ENCODE data around the gene STRN4.
"Not testable (repeated sequence)": the region's sequence is repeated elsewhere in the genome, so short reads cannot be mapped to it uniquely, and the experiment has no call there.

STRN4 gene

DNA sequence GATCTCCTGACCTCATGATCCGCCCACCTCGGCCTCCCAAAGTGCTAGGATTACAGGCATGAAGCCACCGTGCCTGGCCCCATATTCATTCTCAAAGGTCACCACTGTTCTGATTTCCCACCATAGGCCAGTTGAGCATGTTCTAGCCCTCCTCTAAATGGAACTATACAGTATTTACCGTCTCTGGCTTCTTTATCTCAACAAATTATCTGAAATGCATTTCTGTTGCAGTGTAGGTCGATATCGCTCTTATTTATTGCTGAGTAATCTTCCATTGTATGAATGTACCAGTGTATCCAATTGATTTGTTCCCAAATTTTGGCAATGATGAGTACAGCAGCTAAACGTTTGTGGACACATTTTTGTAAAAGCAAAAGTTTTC is 26.8 kb upstream of the STRN4 start:
- no peak for DNase-seq

DNA sequence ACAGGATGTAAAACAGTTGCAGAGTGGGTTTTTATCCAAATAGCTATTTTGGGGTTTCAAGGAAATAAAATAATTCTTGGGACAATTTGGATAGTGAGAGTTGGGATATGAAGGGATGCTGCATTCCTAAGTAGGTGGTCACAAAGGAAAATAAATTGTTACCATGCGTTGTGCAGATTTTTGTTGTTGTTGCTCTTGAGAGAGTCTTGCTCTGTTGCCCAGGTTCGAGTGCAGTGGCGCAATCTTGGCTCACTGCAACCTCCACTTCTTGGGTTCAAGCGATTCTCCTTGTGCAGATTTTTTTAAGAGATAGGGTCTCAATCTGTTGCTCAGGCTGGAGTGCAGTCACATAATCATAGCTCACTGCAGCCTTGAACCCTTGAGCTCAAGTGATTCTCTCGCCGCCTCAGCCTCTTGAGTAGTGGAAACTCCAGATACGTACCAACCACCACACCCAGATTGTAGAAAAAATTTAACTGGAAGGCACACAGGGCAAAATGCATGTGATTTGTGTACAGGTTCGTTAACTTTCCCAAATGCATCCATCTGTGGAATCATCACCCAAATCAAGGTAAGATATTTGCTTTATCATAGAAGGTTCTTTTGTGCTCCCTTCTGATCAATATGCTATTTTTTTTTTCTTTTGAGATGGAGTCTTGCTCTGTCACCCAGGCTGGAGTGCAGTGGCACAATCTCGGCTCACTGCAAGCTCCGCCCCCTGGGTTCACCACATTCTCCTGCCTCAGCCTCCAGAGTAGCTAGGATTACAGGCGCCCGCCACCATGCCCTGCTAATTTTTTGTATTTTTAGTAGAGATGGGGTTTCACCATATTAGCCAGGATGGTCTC is 26.1 kb upstream of the STRN4 start:
- no peak for DNase-seq

DNA sequence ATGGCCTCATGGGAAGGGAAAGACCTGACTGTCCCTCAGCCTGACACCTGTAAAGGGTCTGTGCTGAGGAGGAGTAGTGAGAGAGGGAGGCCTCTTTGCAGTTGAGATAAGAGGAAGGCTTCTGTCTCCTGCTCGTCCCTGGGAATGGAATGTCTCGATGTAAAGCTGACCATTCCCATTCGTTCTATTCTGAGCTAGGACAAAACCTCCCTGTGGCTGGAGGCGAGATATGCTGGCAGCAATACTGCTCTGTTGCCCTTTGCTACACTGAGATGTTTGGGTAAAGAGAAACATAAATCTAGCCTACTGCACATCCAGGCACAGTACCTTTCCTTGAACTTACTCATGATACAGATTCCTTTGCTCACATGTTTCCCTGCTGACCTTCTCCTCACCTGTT is 22.5 kb upstream of the STRN4 start:
- DNase-seq, result not testable (repeated sequence)

DNA sequence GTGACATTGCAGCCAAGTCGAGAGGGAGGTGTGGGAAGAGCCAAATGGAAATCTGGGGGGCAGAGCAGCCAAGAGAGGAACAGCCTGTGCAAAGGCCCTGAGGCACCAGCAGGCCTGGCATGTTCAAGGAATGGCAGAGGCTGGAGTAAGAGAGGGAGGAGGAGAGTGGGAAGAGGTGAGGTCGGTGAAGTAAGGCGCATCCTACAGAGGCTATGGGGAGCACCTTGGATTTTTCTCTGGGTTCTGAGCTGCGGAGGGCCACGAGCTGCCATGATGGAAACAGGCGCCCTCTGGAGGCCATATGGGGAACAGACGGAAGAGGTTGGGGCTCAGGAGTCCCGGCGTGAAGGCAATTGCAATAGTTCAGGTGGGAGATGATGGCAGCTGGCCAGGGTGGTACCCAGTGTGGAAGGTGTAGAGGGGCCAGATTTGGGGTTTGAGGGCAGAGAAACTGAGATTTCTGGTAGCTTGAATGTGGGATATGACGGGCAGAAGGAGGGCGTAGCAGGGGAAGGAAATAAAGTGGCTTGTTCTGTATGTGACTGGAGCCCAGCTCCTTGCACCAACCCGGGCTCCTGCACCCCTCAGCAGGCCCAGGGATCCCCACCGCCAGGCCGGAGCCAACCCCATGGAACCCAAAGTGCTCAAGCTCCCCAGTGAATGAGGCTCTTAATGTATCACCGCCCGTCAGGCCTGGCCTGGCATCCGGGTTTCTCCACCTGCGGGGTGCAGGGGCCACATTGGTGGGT is 20.5 kb upstream of the STRN4 start:
- peak; percentile 72 for DNase-seq

DNA sequence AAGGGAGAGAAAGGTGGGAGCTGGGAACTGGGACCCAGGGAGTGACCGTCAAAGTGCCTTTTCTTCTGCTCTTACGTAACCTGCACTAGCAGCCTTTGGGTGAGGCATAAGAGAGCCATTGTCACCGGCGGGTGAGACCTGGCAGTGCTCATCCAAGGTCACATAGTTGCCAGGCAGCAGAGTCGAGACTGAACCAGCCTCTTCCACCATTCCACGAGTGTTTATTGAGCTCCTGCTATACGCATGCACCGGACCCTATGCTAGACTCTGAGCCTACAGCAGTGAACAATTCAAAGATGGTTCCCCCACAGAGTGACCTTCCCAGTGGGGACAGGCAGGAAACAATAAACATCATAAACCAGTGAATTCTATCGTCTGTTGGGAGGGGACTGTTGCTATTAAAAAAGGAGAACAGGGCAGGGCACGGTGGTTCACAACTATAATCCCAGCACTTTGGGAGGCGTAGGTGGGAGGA is 18.6 kb upstream of the STRN4 start:
- no peak for DNase-seq

DNA sequence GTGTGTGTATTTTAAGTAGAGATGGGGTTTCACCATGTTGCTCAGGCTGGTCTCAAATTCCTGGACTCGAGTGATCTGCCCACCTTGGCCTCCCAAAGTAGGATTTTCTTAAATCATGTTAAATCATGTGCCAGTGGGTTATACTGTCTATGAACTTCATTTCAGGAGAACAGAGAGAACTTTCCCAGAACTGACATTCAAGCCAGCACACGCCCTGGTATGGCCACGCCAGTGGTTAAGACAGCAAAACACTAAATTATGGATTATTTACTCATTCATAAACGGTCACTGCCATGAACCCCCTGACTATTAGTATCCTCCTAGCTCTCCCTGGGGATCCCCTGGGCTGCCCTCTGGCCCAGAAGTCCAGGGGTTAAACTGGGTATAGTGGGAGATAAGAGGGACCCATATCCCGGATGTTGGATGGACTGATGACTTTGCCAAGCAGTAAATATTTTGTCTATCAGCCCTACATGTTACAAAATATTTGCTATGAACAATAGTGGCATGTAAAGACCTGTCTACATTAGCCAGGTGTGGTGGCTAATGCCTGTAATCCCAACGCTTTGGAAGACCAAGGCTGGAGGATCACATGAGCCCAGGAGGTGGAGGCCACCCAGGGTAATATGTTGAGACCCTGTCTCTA is 16.1 kb upstream of the STRN4 start:
- no peak for DNase-seq

DNA sequence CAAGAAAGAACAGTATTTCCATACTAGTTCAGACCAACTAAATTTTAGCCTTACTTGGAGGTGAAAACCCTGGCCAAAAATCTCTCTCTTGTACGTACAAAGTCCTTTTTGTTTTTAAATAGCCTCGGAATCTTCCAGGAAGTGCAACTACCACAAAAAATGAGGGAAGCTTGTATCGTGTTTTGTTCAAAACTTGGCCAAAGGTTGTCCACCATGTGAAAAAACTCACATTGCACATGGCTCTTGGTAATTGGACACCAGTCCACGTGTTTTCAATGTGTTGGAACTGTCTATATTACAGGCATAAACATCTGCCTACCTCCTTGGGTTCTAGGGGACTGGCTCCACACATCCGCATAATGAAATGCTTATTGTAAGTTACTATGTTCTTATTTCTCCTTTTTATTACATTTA is 15.2 kb upstream of the STRN4 start:
- no peak for DNase-seq

DNA sequence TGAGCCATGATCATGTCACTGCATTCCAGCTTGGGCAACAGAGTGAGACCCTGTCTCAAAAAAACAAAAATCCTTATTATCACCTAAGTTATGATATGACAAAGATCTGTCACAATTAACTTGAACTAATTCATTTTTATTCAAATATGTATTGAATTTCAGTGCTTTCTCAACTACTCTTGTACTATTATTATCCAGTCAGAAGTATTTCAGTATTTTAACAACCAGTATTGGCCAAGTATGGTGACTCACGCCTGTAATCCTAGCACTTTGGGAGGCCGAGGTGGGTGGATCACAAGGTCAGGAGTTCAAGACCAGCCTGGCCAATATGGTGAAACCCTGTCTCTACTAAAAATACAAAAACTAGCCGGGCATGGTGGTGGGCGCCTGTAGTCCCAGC is 14.6 kb upstream of the STRN4 start:
- not testable (repeated sequence) for DNase-seq

DNA sequence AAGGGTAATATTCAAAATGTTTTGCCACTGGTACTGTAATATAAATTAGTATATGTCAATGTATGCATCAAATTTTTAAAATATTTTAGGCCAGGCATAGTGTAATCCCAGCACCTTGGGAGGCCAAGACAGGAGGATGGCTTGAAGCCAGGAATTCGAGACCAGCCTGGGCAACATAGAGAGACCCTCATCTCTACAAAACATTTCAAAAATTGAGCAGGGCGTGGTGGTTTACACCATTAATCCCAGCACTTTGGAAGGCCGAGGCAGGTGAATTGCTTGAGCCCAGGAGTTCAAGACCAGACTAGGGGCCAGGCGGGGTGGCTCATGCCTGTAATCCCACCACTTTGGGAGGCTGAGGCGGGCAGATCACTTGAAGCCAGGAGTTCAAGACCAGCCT is 14.1 kb upstream of the STRN4 start:
- DNase-seq, result no peak

DNA sequence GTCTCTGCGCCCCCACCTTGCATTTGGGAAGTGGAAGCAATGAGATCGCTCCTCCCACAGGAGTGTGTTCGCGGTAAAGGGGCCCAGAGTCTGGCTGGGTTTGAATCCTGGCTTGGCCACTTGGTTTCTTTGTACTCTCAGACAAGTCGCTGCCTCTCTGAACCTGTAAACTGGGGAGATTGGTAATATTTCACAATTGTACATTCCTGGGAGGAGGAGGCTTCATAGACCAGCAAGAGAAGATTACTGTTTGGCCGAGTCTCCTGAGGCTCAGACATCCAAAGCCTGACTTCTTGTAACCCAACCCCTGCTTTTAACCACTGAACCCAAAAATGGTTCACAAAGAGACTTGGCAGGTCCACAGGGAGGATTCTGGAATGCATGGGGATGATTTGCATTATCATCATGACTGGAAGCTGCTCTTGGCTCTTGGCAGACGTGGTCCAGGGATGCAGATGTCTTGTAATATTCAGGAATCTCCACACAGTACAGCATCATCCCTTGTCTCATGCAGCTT is 13.6 kb upstream of the STRN4 start:
- DNase-seq, result peak; percentile 26

DNA sequence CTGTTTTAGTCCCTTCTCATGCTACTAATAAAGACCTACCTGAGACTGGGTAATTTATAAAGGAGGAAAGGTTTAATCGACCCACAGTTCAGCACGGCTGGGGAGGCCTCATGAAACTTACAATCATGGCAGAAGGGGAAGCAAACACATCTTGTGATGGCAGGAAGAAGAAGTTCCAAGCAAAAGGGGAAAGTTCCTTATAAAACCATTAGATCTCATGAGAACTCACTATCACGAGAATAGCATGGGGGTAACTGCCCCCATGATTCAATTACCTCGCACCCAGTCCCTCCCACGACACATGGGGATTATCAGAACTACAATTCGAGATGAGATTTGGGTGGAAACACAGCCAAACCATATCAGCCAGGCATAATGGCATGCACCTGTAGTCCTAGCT is 13.0 kb upstream of the STRN4 start:
- DNase-seq, result no peak

DNA sequence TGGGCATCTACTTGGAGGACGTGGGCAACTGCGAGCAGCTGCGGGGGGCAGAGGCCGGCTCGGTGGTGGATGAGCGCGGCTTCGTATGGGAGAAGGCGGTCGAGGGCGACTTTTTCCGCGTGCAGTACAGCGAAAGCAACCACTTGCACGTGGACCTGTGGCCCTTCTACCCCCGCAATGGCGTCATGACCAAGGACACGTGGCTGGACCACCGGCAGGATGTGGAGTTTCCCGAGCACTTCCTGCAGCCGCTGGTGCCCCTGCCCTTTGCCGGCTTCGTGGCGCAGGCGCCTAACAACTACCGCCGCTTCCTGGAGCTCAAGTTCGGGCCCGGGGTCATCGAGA is 10.3 kb upstream of the STRN4 start:
- no peak for DNase-seq

DNA sequence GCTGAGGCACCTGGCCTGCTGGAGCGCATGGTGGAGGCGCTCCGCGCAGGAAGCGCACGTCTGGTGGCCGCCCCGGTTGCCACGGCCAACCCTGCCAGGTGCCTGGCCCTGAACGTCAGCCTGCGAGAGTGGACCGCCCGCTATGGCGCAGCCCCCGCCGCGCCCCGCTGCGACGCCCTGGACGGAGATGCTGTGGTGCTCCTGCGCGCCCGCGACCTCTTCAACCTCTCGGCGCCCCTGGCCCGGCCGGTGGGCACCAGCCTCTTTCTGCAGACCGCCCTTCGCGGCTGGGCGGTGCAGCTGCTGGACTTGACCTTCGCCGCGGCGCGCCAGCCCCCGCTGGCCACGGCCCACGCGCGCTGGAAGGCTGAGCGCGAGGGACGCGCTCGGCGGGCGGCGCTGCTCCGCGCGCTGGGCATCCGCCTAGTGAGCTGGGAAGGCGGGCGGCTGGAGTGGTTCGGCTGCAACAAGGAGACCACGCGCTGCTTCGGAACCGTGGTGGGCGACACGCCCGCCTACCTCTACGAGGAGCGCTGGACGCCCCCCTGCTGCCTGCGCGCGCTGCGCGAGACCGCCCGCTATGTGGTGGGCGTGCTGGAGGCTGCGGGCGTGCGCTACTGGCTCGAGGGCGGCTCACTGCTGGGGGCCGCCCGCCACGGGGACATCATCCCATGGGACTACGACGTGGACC is 9.7 kb upstream of the STRN4 start:
- DNase-seq, result no peak

DNA sequence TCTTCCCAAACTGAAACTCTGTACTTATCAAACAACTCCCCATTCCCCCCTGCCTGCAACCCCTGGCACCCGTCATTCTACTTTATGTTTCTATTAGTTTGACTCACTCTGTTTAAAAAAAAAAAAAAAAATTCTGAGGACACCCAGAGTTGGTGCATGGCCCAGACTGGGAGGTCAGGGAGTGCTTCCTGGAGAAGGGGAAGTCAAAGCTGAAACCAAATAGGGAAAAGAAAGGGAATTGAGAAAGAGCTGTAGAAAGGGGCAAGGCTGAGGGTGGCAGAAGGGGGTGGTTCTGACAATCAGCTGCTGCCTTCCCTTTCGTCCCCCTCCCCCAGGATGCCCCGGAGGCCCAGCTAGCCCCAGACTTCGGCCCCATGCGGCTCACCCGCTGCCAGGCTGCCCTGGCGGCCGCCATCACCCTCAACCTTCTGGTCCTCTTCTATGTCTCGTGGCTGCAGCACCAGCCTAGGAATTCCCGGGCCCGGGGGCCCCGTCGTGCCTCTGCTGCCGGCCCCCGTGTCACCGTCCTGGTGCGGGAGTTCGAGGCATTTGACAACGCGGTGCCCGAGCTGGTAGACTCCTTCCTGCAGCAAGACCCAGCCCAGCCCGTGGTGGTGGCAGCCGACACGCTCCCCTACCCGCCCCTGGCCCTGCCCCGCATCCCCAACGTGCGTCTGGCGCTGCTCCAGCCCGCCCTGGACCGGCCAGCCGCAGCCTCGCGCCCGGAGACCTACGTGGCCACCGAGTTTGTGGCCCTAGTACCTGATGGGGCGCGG is 9.0 kb upstream of the STRN4 start:
- DNase-seq, result no peak

DNA sequence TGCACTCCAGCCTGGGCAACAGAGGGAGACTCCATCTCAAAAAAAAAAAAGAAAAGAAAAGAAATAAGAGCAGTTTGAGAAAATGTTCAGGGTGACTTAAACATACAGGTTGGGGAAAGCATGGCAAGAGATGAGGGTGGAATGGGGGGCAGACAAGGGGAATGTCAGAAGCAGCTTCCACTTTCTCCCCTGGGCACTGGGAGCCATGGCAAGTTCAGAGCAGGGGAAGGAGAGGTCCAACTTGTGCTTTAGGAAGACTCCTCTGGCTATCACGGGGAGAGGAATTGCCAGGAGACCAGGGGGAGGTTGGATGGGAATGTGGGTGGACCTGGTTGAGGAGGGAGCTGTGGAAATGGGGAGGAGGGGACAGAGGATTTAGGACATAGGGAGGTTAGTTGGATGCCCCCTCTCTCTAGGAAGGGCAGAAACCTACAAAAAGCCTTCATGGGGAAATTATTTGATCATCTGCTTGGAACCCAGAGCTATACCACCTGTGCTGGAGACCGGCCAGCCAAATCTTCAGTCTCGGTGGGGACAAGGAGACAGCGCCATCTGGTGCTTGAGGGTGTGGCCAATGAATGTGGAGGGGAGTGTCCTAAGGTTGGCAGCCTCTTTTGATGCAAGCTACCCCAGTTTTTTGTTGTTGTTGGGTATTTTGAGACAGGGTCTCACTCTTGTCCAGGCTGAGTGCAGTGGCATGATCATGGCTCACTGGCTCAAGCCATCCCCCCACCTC is 7.3 kb upstream of the STRN4 start:
- peak; percentile 91 for DNase-seq

DNA sequence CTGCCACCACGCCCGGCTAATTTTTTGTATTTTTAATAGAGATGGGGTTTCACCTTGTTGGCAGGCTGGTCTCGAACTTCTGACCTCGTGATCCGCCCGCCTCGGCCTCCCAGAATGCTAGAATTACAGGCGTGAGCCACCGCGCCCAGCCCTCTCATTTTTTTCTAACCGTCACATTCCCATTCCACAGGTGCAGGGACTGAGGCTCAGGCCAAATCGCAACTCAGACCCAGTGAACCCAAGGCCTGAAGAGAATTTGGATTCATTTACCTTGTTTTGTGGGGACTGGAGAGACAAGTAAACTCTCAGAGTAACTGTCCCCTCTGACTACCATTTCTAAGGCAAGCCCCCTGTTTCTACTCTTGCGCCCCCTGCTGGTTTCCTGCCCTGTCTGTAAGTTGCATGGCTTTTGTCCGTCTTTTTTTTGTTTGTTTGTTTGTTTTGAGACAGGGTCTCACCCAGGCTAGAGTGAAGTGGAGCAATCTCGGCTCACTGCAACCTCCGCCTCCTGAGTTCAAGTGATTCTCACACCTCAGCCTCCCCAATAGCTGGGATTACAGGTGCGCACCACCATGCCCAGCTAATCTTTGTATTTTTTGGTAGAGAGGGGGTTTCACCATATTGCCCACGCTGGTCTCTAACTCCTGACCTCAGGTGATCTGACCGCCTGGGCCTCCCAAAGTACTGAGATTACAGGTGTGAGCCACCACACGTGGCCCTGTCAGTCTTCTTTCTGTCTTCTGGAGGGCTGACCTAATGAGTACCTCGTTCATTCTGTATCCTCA is 2.3 kb upstream of the STRN4 start:
- DNase-seq, result peak; percentile 62

DNA sequence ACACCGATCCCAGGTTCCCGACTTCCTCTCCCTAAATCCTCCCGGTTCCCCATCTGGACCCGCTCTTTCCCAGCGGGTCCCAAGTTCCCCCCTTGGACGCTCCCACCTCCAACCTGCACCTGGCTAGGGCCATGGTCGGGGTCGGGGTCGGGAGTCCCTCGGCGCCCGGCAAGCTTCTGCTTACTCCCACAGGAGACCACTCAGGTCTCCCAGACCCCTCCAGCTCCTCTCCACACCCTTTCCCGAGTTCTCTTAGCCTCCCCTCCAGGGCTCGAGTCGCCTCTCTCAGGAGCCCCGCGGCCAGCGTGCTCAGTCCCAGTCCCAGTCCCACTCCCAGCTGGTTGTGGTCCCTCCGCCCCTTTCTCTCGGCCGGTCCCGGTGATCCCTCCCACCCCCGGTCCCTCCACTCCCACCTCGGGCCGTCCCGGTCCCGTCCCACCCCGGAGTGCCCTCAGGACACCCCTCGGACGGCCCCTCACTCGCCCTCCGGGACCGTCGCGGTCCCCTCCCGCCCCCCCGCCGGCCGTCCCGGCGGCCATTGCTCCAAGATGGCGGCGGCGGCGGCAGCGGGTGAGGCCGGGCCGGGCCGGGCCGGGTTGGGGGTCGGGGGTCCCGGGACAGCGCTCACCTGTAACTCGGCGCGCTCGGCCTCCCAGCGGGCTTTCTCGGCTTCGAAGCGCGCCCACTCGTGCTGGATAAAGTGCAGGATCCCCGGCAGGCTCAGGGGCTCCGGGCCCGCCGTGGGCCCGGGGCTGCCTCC is 549 bp downstream of the STRN4 start, which contains the start of gene FKRP:
FKRP (plus strand) TSS at position 537 of the 760 bp plus-strand sequence. CDS start 9,394 bp downstream, outside the sequence.
- DNase-seq, result peak; percentile 58

DNA sequence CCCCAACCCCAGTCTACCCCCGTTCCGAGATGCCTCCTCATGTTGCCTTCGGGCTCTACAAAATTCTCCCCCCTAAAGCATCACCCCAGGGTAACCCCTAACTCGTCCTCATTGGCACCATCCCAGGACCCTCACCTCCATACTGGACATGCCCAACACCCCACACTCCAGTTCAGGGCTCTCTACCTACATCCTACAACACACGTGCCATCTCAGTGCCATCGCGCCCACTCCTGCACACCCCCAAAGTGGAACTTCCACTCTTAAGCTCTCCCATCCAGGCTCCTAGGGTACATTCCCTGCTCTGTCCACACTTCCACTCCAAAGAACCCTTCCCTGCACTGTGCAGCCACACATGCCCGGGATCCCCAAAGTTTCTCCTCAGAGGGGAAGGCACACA is 1.2 kb downstream of the STRN4 start:
- no peak for DNase-seq

DNA sequence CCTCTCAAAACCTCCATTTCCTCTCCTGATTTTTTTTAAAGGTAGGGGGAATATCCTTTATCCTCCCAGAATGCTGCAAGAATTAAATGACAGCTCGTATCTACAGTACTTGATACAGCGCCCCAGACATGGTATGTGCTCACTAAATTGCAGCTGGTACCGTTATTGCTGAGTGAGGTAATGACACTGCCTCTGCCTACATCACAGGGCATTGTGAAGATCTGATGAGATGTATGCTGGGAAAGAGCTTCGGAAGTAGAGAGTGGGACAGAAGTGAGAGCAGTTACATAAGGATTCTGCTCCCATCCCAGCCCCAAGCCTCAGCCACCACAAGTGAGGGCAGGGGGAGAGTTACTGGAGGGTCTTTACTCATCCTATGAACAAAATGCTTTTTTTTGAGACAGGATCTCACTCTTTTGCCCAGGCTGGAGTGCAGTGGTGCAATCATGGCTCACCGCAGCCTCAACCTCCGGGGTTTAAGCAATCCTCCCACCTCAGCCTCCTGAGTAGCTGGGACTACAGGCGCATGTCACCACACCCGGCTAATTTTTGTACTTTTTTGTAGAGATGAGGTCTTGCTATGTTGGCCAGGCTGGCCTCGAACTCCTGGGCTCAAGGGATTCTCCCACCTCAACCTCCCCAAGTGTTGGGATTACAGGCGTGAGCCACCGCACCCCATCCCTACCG is 2.1 kb downstream of the STRN4 start:
- no peak for DNase-seq

All from NCI-H69 (cell line).